HG03457 (cell line): ENCODE data around the gene FNDC3B.

Experiments
- ATAC-seq: cut with Tn5 transposase; IDR thresholded peaks from one replicate; pipeline ENCODE4 v1.9.1; 2021; ENCODE audit warnings: moderate number of reproducible peaks; ENCODE audit not compliant: unreplicated experiment

The FNDC3B gene

GRCh38 chr3:172410702-172411477, 371.5 kb downstream of the FNDC3B start:
- ATAC-seq = no peak

- no peak for ATAC-seq
Observed at GRCh38 chr3:172411478-172411947, 372.1 kb downstream of the FNDC3B start.

- no peak for ATAC-seq
Observed at GRCh38 chr3:172415323-172415722, 375.9 kb downstream of the FNDC3B start.

- no peak for ATAC-seq
Observed at GRCh38 chr3:172437713-172438112, 398.3 kb downstream of the FNDC3B start.

- no peak for ATAC-seq
Observed at GRCh38 chr3:172438186-172438585, 398.8 kb downstream of the FNDC3B start.

GRCh38 chr3:172441581-172441980, 402.2 kb downstream of the FNDC3B start:
- no peak for ATAC-seq

GRCh38 chr3:172442606-172443005, 403.2 kb downstream of the FNDC3B start:
- ATAC-seq = no peak

GRCh38 chr3:172444821-172445220, 405.4 kb downstream of the FNDC3B start:
- no peak for ATAC-seq

- no peak for ATAC-seq
Observed at GRCh38 chr3:172446198-172446597, 406.8 kb downstream of the FNDC3B start.

GRCh38 chr3:172447611-172448579, 408.5 kb downstream of the FNDC3B start, which contains the start of gene GHSR:
TSS of gene GHSR (minus strand) at chr3:172448456. CDS start at chr3:172448413, 43 bp downstream.
- ATAC-seq = no peak

GRCh38 chr3:172448661-172449465, 409.5 kb downstream of the FNDC3B start:
- ATAC-seq = no peak

GRCh38 chr3:172449466-172450149, 410.2 kb downstream of the FNDC3B start:
- ATAC-seq = no peak
